Activated gamma-delta T cell treated with Interleukin-2 at 50 U/mL for 16 hours (primary cell): Measurements from ENCODE around the gene ASH1L.
"Not testable (repeated sequence)": the region's sequence is repeated elsewhere in the genome, so short reads cannot be mapped to it uniquely, and the experiment has no call there.

Experiments used
- DNase-seq: peaks from one replicate; pipeline ENCODE4 v3.0.0-alpha.2; 2020

The ASH1L gene

DNA sequence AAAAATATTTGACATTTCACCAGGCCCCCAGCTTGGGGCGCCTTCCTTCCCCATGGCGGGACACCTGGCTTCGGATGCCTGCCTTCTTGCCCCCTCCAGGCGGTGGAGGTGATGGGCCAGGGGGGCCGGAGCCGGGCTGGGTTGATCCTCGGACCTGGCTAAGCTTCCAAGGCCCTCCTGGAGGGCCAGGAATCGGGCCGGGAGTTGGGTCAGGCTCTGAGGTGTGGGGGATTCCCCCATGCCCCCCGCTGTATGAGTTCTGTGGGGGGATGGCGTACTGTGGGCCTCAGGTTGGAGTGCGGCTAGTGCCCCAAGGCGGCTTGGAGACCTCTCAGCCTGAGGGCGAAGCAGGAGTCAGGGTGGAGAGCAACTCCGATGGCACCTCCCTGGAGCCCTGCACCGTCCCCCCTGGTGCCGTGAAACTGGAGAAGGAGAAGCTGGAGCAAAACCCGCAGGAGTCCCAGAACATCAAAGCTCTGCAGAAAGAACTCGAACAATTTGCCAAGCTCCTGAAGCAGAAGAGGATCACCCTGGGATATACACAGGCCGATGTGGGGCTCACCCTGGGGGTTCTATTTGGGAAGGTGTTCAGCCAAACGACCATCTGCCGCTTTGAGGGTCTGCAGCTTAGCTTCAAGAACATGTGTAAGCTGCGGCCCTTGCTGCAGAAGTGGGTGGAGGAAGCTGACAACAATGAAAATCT, 129.3 kb downstream of the ASH1L start:
- not testable (repeated sequence) for DNase-seq

- DNase-seq: no peak
Observed at GRCh38 chr1:155424091-155424490, 138.5 kb downstream of the ASH1L start.

DNA sequence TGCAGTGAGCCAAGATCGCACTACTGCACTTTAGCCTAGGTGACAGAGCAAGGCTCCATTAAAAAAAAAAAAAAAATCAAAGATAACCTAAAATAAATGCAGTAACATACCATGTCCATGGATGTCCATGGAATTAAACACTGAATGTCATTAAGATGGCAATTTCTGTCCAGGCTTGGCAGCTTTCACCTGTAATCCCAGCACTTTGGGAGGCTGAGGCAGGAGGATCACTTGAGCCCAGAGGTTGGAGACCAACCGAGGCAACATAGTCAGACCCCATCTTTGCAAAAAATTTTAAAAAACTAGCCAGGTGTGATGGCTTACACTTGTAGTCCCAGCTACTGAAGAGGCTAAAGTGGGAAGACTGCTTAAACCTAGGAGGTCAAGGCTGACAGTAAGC, 141.8 kb downstream of the ASH1L start:
- DNase-seq: no peak

DNA sequence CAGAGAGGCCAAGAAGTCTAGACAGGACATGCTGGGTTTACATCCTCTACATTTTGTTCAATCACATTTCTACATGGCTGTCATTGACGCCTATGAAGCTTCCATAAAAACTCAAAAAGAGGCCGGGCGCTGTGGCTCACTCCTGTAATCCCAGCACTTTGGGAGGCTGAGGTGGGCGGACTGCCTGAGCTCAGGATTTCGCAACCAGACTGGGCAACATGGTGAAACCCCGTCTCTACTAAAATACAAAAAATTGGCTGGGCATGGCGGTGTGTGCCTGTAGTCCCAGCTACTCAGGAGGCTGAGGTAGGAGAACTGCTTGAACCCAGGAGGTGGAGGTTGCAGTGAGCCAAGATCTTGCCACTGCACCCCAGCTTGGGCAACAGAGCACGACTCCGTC, 150.8 kb downstream of the ASH1L start:
- not testable (repeated sequence) for DNase-seq

GRCh38 chr1:155410931-155411330, 151.7 kb downstream of the ASH1L start:
- DNase-seq: no peak

DNA sequence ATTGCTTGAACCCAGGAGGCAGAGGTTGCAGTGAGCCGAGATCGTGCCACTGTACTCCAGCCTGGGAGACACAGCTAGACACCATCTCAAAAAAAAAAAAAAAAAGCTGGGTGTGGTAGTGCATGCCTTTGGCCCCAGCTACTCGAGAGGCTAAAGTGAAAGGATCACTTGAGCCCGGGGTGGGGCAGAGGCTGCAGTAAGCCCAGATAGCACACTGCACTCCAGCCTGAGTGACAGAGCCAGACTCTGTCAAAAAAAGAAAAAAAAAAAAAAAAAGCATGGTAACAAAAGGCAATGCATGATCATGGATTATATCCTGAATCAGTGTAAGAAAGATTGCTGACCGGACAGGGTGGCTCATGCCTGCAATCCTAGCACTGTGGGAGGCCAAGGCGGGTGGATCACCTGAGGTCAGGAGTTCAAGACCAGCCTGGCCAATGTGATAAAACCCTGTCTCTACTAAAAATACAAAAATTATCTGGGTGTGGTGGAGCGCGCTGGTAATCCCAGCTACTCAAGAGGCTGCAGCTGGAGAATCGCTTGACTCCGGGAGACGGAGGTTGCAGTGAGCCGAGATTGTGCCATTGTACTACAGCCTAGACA, 165.6 kb downstream of the ASH1L start:
- DNase-seq: no peak

GRCh38 chr1:155392898-155393411, 169.6 kb downstream of the ASH1L start:
- no peak for DNase-seq

DNA sequence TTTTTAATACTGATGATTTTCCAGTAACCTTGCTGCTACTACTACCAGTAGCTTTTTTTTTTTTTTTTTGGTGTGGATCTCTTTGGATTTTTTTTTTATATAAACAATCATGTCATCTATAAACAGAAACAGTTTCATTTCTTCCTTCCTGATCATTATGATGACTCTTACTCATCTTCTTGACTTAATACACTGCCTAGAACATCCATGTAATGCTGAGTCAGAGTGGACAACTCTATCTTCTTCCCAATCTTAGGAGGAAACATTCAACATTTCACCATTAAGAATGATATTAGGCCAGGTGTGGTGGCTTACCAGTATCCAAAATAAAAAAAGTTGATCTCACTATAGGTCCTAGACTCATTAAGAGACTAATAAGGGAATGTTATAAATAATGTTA, 172.8 kb downstream of the ASH1L start:
- DNase-seq: no peak

- DNase-seq: not testable (repeated sequence)
Observed at GRCh38 chr1:155385836-155386235, 176.8 kb downstream of the ASH1L start.

GRCh38 chr1:155383406-155383805, 179.2 kb downstream of the ASH1L start:
- DNase-seq: no peak

GRCh38 chr1:155379631-155380090, 182.9 kb downstream of the ASH1L start:
- DNase-seq: no peak

DNA sequence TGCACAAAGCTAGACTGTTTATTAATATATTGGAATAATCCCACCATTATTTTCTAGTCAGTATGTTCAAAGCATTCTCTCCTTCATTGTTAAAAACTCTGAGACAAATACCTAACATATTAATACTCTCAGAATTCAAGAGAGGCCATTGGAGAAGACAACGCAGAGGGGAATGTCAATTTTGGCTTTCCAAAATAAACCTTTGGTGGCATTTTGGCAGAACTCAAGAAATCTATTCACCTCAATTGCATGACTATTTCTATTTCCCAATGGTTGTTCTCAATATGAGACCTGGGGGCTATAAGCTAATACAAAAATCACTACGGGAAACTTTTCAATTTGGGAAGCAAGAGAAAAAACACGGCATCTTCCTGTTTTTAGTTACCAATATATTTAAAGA, 183.4 kb downstream of the ASH1L start:
- DNase-seq: no peak

- DNase-seq: no peak
Observed at GRCh38 chr1:155360051-155360450, 202.6 kb downstream of the ASH1L start.

DNA sequence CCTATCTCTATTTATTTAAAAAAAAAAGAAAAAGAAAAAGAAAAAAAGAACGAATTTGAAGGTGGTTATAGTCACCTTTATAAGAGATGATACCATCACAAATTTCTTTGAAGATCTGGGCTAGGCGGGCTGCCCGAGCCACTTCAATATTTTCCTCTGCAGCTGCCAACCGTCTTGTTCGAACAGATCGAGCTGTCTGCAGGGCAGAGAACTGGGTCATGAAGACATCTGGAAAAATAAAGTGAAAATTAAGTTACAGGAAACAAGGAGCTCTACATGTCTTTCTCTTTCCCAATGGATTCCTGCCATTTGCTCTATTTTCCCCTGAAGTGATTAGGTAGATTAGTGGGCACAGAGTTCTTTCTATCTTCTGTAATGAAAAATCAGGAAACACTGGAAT, 210.0 kb downstream of the ASH1L start:
- DNase-seq: no peak

DNA sequence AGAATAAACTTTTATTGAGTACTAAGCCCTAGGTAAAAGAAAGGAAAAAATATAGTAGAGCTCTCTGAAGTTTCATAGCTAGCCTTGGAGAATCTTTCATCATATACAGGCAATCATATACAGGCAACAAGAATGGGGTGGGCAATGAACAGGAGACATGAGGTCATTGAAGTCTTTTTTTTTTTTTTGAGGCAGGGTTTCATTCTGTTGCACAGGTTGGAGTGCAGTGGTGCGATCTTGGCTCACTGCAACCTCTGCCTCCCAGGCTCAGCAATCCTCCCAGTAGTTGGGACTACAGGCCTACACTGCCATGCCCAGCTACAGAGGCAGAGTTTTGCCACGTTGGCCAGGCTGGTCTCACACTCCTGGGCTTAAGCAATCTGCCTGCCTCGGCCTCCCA, 219.8 kb downstream of the ASH1L start:
- no peak for DNase-seq

GRCh38 chr1:155339515-155340097, 223.0 kb downstream of the ASH1L start:
- no peak for DNase-seq

GRCh38 chr1:155334962-155335361, 227.6 kb downstream of the ASH1L start:
- no peak for DNase-seq

GRCh38 chr1:155329980-155330598, 232.5 kb downstream of the ASH1L start:
- no peak for DNase-seq

GRCh38 chr1:155328856-155329255, 233.7 kb downstream of the ASH1L start:
- not testable (repeated sequence) for DNase-seq

GRCh38 chr1:155327981-155328380, 234.6 kb downstream of the ASH1L start:
- DNase-seq: no peak

GRCh38 chr1:155326631-155327037, 236.0 kb downstream of the ASH1L start:
- DNase-seq: no peak

DNA sequence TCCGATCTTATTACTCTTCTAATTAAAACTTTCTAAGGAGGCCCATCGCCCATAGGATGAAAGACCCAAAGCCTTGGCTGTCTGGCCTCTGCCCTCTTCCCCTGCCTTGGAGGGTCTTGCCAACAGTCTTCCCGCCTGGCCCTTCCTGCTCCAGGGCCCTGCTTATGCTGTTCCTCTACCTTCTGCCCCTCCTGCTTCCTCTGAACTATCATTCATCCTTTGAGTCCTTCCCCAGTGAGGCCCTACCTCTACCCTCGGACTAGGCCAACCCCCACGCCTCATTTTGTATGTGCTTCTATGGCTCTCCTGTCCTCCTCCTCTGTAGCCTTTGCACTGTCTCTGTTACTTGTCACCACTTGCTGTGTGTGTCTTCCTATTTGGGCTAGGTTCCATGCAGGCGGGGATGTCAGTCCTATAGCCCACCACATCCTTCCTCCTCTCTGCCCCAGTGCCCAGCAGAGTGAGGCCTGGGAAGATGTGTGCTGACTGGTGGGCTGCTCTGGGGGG, 236.5 kb downstream of the ASH1L start:
- no peak for DNase-seq

- DNase-seq: no peak
Observed at GRCh38 chr1:155325603-155325893, 237.1 kb downstream of the ASH1L start.
